Lung (tissue), 12 donors: ENCODE data around the gene PRKCD. TPM values are rescaled to one million over a fixed set of nuclear protein-coding genes. Genes with fewer than 3 reads are reported as not detected.
A peak's percentile ranks its signal among the peaks of the same experiment; 100 is the strongest.

Experiments used
- ATAC-seq: fragments of 200-7000 bp; cut with Tn5 transposase; one replicate; pipeline ENCODE4 v1.9.1; 2020; ENCODE audit warnings: moderate number of reproducible peaks; ENCODE audit not compliant: insufficient read depth, low FRiP score
- DNase-seq, 3 donors: peaks; one replicate each; pipeline ENCODE4 v3.0.0-alpha.2; 2013 to 2017
- H3K27ac ChIP-seq, 2 donors: one replicate each; pipeline ENCODE4 v1.5.1; 2013; ENCODE audit warnings: mild to moderate bottlenecking in 2 of 2, moderate library complexity in 2 of 2, control low read depth in 1 of 2, inconsistent platforms in 1 of 2, low read depth in 1 of 2, low read length in 1 of 2
- H3K27me3 ChIP-seq, 3 donors: one replicate each; pipeline ENCODE4 v1.5.1; 2013; ENCODE audit warnings: low read length in 2 of 3; ENCODE audit not compliant: control insufficient read depth in 3 of 3, insufficient read depth in 3 of 3
- H3K36me3 ChIP-seq, 4 donors: one replicate each; pipeline ENCODE4 v1.5.1; 2013; ENCODE audit warnings: low read length in 4 of 4, mild to moderate bottlenecking in 1 of 4, moderate library complexity in 1 of 4; ENCODE audit not compliant: control insufficient read depth in 4 of 4, insufficient read depth in 4 of 4
- H3K4me1 ChIP-seq, 5 donors: one replicate each; pipeline ENCODE4 v1.5.1; 2013; ENCODE audit warnings: low read length in 5 of 5, mild to moderate bottlenecking in 2 of 5, moderate library complexity in 1 of 5; ENCODE audit not compliant: control insufficient read depth in 5 of 5, insufficient read depth in 5 of 5
- H3K4me3 ChIP-seq: one replicate; pipeline ENCODE4 v1.5.1; 2013; ENCODE audit warnings: mild to moderate bottlenecking, control low read depth, moderate library complexity
- H3K9ac ChIP-seq, 2 donors: one replicate each; pipeline ENCODE4 v1.5.1; 2013; ENCODE audit warnings: low read length in 2 of 2, control low read depth in 1 of 2; ENCODE audit not compliant: insufficient read depth in 1 of 2
- H3K9me3 ChIP-seq, 4 donors: one replicate each; pipeline ENCODE4 v1.5.1; 2013; ENCODE audit warnings: low read length in 3 of 4, mild to moderate bottlenecking in 1 of 4, moderate library complexity in 1 of 4; ENCODE audit not compliant: control insufficient read depth in 4 of 4, insufficient read depth in 3 of 4
- WGBS, 2 donors: extraction: QIAGEN DNeasy Blood & Tissue Kit; methylation state at CpG; one replicate each; pipeline ENCODE4 v1.1.7; 2013; 5-methylcytosine and 5-hydroxymethylcytosine counted together
- polyA plus RNA-seq, 2 donors: library from polyadenylated mRNA; stranded (reverse); fragments of 200-250 nt; gene quantifications; one replicate each; pipeline ENCODE4 v1.2.1, GENCODE V29; 2013
- total RNA-seq, 2 donors: library from RNA; depleted of rRNA in 1 of 2; stranded (reverse); fragments of >200 nt in 1 of 2; gene quantifications; one replicate each; pipeline ENCODE4 v1.2.1, GENCODE V29; 2014 to 2021
- TF ChIP-seq, protein P1 (sequence below): IDR thresholded peaks from 2 replicates; pipeline ENCODE4 v1.5.1; 2012; ENCODE audit warnings: mild to moderate bottlenecking; ENCODE audit errors: control extremely low read depth, extremely low read depth
- donor health status: control.
- donor health status: control.
- donor health status: Bipolar disorder and iron deficiency.
- donor health status: healthy.
- donor health status: DM: yes; HTN: yes; CAD: no.

Gene PRKCD
- total and polyA plus RNA-seq, 4 donors: 34.9 to 85.2 (median 65.9) TPM

- DNase-seq (no peak), ATAC-seq (no peak)
- no peak overlapping the region for H3K4me3 ChIP-seq
- H3K9ac ChIP-seq: no peak overlapping the region
- no peaks in the 10 kb centered on the region for H3K9me3 ChIP-seq
- no peak overlapping the region for H3K27ac ChIP-seq
- H3K36me3 ChIP-seq: peaks cover 20 to 81% (median 36%) of the 10 kb centered on the region in 4 donors
- H3K27me3 ChIP-seq: no peaks in the 10 kb centered on the region
- 84 to 91% methylated on average over 12 of the region's 12 CpGs for WGBS, 2 donors
- TF ChIP-seq, protein P1, sequence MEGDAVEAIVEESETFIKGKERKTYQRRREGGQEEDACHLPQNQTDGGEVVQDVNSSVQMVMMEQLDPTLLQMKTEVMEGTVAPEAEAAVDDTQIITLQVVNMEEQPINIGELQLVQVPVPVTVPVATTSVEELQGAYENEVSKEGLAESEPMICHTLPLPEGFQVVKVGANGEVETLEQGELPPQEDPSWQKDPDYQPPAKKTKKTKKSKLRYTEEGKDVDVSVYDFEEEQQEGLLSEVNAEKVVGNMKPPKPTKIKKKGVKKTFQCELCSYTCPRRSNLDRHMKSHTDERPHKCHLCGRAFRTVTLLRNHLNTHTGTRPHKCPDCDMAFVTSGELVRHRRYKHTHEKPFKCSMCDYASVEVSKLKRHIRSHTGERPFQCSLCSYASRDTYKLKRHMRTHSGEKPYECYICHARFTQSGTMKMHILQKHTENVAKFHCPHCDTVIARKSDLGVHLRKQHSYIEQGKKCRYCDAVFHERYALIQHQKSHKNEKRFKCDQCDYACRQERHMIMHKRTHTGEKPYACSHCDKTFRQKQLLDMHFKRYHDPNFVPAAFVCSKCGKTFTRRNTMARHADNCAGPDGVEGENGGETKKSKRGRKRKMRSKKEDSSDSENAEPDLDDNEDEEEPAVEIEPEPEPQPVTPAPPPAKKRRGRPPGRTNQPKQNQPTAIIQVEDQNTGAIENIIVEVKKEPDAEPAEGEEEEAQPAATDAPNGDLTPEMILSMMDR: no peak
- H3K4me1 ChIP-seq: no peaks in the 10 kb centered on the region
Observed at GRCh38 chr3:53226142-53226840, 65.3 kb downstream of the PRKCD start.

DNA sequence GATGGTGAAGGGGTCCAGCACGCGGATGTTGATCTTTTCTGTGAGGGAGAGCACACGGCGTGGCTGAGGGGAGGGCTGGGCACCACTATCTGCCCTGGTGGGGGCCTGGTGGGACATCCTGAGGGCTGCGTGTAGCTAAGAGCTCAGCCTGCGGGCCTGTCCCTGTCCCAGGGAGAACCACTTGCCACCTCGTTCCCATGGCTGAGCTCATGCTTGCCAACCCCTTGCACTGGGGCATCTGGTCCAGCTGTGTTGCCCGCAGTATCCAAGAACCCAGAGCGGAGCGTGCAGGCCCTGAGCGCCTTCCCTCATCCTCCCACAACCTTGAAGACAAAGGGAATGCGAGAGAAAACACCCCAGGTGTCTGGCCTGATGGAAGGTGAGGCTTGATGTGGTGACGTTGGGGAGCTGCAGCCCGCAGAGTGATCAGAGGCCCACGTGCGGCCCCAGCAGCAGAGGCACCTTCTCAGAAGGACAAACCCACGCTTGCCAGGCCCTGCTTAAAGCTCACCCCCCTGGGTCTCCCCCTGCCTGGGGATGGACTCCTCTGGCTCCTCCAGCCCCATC, 65.9 kb downstream of the PRKCD start:
- ATAC-seq (no peak), DNase-seq (no peak)
- WGBS, 2 donors: 94 to 95% methylated on average over 17 of the region's 17 CpGs
- H3K4me3 ChIP-seq: no peak overlapping the region
- H3K9me3 ChIP-seq: no peaks in the 10 kb centered on the region
- TF ChIP-seq, protein P1: no peak
- no peak overlapping the region for H3K9ac ChIP-seq
- no peaks in the 10 kb centered on the region for H3K4me1 ChIP-seq
- H3K27me3 ChIP-seq: no peaks in the 10 kb centered on the region
- H3K27ac ChIP-seq: no peak overlapping the region
- peaks cover 24 to 86% (median 38%) of the 10 kb centered on the region in 4 donors for H3K36me3 ChIP-seq

DNA sequence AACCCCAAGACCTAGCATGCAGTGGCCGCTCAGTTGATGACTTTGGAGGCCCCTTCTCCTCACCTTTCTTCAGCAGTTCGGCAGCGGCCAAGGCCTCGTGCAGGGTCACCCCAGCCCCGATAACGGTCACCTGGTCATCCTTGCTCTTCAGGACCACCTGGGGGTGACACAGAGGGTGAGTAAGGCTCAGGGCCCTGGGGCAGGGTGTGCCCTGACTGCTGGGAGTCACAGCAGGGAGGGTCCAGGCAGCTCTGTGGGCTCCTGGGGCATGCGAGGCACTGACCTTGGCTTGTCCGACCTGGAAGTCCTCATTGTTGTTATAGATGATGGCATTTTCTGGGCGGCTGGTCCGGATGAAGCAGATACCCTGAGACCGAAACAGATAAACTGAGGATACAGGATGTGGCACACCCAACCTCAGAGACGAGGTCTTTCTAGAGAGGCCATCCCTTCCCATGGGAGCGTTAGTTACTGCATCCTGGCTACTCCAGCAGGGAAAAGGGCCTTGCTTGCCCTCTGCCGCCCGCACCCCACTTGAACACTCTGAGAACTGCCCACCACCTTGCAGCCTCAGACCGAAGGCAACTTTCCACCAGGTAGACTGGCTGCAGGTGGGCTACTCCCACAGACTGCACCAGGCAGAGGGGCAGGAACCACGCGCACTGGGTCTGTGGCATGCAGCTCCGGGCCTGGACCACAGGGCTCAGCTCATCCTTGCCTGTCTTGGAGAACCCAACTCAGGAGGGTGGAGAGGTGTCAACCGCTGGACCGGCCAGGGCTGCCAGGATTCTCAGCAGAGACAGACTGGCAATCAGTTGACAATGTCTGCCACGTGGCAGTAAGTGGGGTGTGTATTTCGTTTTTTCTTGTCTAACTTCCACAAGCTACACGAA, 67.2 kb downstream of the PRKCD start:
- WGBS, 2 donors: 87% methylated on average over 24 of the region's 24 CpGs
- peaks cover 30 to 95% (median 44%) of the 10 kb centered on the region in 4 donors for H3K36me3 ChIP-seq

More for the DNA sequence above, 67.2 kb downstream of the PRKCD start:
- Histone ChIP-seq H3K9me3 (no peaks in the 10 kb centered on the region), H3K27ac (no peak overlapping the region), H3K9ac (no peak overlapping the region), H3K27me3 (no peaks in the 10 kb centered on the region), H3K4me3 (no peak overlapping the region), H3K4me1 (no peaks in the 10 kb centered on the region)
- ATAC-seq (no peak), DNase-seq (peak in 1 of 3 donors; percentile 6)
- TF ChIP-seq, protein P1: no peak
